Vagina (tissue), 2 donors: ENCODE data around the gene TELO2.

Source experiments
- CTCF ChIP-seq, 3 experiments: fragments of 450-650 bp in 2 of 3; fragments of 200-600 bp in 1 of 3; sonication (generic) in 1 of 3; IDR thresholded peaks; one replicate each; pipeline ENCODE4 v1.5.1; 2017 to 2019; ENCODE audit warnings: antibody characterized with exemption in 3 of 3, mild to moderate bottlenecking in 2 of 3, moderate library complexity in 2 of 3
- POLR2A ChIP-seq, 2 donors: fragments of 450-650 bp; IDR thresholded peaks; one replicate each; pipeline ENCODE4 v1.6.1; 2017; ENCODE audit warnings: antibody characterized with exemption in 2 of 2, mild to moderate bottlenecking in 2 of 2, moderate library complexity in 2 of 2
- POLR2AphosphoS5 ChIP-seq, 2 donors: sonication (generic); formaldehyde crosslinking; IDR thresholded peaks; one replicate each; pipeline ENCODE4 v1.9.0; 2017; ENCODE audit warnings: antibody characterized with exemption in 2 of 2, mild to moderate bottlenecking in 2 of 2, low read depth in 1 of 2; ENCODE audit not compliant: insufficient read depth in 1 of 2

- TF ChIP-seq POLR2A (IDR thresholded peaks at IDR 0.05) (no peak), CTCF (IDR thresholded peaks at IDR 0.05) (no peak), POLR2AphosphoS5 (IDR thresholded peaks at IDR 0.05; ENCODE audit: insufficient read depth in 1 of 2, low read depth in 1 of 2) (no peak)
Measured at GRCh38 chr16:1537138-1537577, 44.0 kb downstream of the TELO2 start.
